B cell (primary cell): ENCODE data around the gene TLX1.

Source experiments
- EZH2 ChIP-seq: IDR thresholded peaks from 2 replicates; pipeline ENCODE4 v1.6.1; 2012; ENCODE audit warnings: borderline replicate concordance, low read depth, mild to moderate bottlenecking, moderate library complexity, low read length; ENCODE audit not compliant: insufficient read depth, poor library complexity, severe bottlenecking
- TF ChIP-seq, protein P1 (sequence below): fragments of 200-600 bp; IDR thresholded peaks from one replicate; pipeline ENCODE4 v1.8.0; 2022; ENCODE audit warnings: antibody characterized with exemption, mild to moderate bottlenecking

DNA sequence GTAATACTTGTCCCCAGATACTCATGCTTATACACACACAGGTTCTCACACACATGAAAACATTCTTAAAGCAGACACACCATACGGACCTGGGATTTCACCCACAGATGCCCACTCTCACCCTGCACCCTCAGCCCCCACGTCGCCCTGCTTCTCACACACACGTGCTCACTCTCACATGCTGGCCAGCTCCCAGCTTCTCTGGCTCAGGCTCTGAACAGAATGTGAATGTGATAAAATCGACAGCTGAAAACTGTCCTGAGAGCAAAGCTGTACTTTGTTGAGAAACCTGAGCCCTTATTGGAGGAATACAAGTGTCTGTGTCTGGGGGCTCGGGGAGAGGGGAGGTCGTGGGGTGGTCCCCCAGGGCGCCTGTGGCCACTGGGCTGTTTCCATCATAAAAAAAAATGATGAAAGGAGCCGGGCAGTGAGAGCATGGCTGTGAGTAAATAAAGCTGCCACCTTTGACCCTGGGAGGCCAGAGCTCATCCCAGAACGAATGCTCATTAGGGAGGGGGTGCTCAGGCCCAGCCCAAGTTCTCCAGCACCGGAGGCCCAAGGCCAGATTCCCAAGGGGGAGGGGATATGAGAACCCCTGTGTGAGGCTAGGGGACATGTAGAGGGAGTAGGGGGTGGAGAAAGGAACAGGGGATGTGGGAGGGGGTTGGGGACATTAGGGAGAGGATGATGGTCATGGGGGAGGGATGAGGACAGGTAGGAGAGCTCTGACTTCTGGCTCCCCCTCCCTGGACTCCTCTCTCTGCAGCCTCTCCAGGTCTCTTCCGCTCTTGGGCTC, 18.1 kb upstream of the TLX1 start:
- TF ChIP-seq, protein P1, sequence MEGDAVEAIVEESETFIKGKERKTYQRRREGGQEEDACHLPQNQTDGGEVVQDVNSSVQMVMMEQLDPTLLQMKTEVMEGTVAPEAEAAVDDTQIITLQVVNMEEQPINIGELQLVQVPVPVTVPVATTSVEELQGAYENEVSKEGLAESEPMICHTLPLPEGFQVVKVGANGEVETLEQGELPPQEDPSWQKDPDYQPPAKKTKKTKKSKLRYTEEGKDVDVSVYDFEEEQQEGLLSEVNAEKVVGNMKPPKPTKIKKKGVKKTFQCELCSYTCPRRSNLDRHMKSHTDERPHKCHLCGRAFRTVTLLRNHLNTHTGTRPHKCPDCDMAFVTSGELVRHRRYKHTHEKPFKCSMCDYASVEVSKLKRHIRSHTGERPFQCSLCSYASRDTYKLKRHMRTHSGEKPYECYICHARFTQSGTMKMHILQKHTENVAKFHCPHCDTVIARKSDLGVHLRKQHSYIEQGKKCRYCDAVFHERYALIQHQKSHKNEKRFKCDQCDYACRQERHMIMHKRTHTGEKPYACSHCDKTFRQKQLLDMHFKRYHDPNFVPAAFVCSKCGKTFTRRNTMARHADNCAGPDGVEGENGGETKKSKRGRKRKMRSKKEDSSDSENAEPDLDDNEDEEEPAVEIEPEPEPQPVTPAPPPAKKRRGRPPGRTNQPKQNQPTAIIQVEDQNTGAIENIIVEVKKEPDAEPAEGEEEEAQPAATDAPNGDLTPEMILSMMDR, result no peak
- no peak for TF ChIP-seq EZH2
